HG02571 (cell line): Measurements from ENCODE around the gene POLR1A.

Experiments used
- ATAC-seq: cut with Tn5 transposase; IDR thresholded peaks from one replicate; pipeline ENCODE4 v1.9.1; 2021; ENCODE audit warnings: mild to moderate bottlenecking, moderate library complexity; ENCODE audit not compliant: unreplicated experiment

POLR1A gene

DNA sequence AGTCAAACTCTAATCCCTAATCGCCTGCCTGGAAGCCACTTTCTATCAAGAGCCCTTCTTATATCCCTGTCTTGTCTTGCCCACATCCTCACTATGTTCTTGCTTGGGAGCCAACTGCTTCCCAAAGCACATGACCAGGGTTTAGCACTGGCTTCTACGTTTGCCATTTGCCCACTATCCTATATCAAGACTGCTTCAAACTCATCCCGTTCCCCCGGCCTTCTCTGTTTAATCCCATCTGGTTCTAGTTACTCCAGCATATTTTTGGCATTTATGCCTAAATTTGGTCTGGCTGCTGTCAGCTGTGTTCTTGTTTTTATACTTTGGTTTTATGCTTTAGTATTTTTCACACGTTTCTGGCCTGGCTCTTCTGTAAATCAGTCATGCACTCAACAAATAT is 40.2 kb downstream of the POLR1A start:
- ATAC-seq = no peak

DNA sequence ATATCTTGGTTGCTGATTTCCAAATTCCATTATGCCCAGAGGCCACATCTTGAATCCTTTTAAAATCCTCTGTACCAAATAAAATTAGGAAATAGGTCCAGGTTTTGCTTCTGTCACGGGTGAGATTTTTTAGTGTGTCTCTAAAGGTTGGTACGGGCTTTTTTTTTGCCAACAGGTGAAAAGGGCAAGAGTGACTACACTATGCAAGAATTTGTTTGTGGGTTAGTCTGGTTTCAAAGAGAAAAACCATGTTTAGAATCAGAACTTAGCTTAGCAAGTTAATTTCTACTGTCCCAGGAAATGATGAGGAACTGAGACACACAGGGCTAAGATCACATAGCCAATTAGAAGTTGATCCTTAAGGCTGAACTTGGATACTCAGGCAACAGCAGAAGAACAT is 41.7 kb downstream of the POLR1A start:
- ATAC-seq = no peak

DNA sequence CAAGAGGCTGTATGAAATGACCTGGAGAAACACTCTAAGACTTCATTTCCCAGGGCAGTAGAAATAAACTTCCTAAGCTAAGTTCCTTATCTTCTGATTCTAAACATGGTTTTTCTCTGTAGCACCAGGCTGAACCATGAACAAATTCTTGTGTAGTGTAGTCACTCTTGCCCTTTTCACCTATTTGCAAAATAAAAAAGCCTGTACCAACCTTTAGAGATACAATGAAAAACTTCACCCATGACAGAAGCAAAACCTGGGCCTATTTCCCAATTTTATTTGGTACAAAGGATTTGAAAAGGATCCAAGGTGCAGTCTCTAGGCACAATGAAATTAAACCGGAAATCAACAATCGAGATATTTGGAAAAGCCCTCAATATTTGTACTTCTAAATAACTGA is 43.6 kb downstream of the POLR1A start:
- no peak for ATAC-seq

DNA sequence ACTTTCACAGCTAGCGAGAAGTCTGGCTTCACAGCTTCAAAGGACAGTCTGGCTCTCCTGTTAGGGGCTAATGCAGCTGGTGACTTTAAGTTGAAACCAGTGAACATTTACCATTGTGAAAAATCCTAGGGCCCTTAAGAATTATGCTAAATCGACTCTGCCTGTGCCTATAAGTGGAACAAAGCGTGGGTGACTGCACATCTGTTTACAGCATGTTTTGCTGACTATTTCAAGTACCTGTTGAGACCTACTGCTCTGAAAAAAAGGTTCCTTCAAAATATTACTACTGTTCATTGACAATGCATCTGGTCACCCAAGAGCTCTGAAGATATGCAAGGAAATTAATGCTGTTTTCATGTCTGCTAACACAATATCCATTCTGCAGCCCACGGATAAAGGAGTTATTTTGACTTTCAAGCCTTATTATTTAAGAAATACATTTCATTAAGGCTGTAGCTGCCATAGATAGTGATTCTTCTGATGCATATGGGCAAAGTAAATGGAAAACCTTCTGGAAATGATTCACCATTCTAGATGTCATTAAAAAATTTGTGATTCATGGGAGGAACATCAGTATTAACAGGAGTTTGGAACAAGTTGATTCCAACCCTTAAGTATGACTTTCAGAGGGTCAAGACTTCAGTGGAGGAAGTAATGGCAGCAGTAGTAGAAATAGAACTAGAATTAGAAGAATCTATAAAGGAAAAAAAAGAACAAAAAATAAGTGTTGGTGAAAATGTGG is 48.9 kb downstream of the POLR1A start:
- ATAC-seq = no peak

DNA sequence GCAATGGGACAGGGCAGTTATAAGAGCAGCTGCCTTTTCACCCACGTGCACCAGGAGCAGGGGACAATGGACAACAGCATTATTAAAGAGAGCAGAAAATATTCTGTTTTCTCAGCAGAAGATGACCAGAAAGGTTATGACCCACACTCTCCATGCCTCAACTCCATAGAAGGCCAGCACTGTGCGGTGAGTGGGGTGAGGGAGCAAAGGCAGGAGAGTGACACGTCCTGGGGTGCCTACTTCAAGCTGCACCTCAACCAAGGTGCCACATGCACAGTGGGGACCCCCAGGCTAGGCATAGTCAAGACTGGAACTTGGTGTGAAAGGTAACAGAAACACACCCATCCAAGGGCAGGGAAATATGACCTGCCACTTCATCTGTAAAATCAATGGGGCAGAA is 50.4 kb downstream of the POLR1A start:
- no peak for ATAC-seq

DNA sequence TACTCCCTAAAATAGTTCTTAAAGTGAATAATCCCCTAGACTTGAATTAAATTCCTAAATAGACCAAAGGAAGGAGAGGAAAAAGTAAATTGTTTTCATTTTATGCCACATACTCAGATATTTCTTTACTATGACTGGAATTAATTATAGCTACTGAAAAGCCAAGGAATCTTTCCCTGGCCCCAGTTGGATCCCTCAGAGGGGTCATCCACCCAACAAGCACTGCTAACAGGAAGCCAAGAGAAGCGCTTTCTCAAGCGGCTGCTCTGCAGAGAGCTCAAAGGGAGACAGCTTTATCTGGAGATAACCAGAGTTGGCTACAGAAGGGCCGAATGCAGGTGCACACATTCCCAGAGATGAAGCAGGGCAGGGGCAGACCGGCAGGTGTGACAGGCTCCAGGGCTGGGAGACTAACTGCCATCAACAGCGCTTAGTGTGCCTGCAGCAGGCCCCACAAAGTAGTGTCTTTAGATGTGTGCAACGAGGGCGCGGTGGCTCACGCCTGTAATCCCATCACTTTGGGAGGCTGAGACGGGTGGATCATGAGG is 51.1 kb downstream of the POLR1A start:
- ATAC-seq = no peak

DNA sequence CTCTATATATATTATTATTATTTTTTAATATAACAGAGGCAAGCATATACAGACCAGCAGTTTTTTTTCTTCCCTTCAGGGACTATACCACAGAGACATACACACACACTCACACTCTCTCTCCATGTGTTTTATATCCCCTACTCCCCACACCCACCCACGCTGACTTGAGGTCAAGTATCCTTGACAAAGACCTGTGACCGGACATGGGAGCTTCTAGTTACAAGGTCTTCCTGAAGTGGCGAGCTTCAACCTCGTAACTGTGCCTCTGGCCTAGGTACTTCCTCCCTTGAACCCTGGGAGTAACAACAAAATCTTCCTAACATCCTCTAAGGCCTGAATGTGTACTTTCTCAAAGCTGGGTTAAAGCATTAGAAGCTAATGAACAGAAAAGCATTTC is 52.5 kb downstream of the POLR1A start:
- no peak for ATAC-seq

DNA sequence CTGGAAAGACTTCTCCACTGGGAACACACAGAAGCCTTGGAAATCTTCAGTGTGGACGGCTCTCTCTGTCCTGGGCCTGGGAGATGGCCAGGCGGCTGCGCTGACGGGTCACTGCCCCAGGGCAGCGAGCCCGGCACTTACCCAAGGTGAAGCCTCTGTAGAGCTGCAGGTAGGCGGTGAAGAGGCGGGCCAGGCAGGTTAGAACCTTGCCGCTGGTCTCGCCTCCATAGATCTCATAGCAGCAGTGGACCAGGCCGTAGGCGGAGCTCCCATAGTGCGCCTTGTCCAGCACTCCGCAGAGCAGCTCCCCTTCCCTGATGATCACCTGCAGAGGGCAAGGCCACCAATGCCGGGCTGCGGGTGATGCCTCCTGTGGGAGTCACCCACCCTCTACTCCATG is 53.0 kb downstream of the POLR1A start:
- ATAC-seq = no peak

DNA sequence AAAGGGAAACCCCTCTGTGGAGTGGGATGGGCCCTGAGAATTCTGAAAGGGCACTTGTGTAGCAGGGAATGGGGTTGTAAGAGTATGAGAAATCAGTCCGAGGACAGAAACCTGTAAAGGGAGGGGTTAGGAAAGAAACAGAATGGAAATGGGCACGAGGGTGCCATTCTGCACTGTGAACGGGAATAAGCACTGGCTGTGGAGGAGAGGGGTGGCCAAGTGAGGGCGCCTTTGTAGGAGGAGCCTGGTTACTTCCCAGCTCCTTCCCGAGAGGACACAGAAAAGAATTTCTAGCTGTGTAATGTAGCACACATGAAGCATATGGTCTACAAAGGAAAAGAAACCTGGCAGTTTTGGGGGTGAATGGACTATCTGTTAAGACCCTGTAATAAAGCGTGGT is 53.4 kb downstream of the POLR1A start:
- no peak for ATAC-seq

DNA sequence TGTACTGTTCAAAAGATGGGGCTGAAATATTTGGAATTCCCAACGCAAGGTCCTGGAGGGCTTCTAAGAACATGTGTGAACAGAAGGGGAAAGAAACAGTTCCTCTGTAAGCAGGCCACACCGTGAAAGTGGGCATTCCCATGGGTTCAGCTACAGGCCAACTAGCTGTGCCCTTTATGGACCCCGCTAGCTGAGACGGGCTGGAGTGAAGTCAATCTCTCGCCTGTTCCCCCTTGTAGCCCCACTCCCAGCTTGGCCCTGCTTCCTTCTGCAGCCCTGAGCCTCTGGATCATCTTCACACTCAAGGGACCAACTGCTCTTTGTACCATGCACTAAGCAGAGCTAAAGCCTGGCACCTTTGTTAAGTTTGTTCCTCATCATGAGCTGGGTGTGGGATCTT is 55.4 kb downstream of the POLR1A start:
- ATAC-seq = no peak

DNA sequence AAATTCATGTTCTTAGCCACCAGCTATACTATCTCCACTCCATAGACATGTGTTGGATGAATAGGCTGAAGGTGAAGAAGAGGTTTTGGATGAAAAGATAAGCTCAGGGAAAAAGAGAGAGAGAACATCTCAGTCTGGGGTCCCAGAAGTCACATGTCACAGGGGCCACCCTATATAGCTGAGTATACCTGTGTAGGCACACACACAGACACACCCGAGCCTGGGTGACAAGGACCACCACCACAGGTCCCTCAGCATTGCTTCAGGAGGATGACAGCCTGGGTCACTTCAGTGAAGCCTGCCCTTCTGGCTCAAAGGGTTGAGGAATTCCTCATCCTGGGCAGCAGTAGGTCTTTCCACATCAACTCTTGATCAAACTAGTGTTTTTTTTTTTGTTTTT is 56.2 kb downstream of the POLR1A start:
- no peak for ATAC-seq

DNA sequence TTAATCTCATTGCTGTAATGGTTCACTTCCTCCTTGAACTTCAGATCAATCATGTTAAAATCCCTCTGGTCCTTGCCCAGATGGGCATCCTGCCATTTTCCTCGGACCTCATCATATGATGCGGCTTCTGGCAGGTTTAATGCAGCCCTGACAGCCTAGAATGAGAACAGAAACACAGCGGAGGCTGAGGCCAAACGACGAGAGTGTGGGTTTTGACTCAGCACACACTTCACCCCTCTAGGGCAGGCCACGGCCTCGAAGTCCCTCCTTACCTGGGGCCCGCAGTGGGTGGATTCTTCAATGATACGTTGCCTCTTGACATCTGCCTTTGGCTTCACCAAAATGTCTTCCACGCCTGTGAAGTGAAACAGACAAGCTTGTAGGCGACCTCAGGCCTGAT is 56.8 kb downstream of the POLR1A start:
- ATAC-seq = no peak

DNA sequence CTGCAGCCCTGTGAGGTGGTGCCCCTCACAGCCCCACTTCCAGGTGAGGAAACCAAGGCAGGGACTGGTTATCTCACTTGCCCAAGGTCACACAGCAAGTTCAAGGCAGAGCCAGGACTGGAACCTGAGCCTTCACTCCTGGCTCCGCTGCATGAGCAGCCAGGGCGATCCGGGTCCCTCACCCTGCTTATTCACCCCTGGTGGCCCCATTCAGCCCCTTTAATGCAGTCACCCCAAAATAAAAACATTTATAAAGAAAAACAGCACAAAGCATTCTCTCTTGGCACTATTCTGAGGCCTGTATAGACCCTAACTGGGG is 57.3 kb downstream of the POLR1A start:
- ATAC-seq = no peak

DNA sequence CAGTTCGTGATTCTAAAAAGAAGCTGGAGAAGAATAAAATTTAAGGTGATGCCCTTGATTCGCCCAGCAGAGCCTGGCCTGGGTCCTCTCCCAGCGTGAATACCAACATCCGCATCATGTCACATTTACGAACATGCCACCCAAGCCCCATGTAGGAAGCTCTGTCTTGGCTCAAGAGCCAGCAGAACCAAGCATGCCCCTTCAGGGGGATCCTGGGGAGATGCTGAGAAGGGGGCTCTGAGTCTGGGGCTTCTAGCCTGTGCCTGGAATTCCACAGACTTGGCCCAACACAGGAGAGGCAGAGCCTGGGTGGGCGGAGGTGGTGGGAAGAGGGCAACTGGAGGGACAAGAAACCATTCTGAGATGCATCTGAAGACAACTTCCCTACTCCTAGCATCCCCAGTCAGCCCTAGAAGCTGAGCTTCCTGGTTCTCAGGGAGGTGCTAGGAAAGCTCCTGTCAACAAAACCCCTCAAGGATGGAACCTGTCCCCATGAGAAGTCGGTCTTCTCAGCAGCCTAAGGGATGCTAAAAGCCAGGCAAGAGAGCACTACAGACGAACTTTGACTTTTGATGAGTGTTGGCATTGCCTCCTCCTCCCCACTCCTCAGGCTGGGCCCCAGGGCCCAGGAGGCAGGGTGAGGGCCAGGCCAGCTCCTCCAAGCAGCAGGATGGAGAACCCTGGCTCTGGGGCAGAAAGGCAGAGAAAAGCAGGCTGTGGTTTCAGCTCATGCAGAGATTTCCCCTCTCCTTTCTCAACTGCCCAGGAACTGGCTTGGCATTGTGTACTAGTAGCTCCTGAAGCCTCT is 57.9 kb downstream of the POLR1A start:
- ATAC-seq = no peak

DNA sequence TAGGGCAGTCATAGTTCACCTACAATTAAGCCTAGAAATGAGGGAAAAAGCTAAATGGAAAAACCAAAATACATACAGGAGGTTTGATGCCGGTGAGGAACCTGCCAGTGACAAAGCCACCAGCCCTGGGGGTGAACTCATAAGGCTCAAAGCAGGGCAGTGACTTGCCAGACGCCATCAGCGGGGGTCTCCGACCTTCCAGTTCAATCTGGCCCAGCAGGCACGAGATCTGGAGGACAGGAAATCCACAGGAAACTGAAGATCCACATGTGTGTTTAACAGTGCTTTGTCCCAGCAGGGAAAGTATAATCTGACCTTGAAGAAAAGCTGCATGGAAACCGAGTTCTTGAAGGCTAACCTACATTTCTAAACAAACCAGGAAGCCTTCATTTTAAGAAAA is 60.1 kb downstream of the POLR1A start:
- ATAC-seq = no peak

DNA sequence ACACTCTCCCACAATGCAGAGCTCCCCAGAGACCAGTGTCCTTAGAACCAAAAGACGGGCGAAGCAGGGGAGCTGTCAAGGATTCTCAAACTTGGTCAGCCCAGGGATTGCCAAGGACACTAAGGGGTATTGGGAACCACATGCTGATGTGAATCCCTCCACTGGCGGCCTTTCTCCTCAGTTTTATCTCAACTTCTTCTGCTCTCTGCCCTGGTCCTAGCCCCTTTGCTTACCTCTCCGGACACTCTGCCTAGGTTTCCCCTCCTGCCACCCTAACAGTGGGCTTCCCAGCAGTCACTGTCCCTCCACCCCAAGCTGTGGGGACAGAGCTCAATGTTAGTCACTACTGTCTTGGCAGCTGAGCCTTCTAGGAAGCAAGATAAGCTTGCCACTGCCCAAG is 61.1 kb downstream of the POLR1A start:
- no peak for ATAC-seq

DNA sequence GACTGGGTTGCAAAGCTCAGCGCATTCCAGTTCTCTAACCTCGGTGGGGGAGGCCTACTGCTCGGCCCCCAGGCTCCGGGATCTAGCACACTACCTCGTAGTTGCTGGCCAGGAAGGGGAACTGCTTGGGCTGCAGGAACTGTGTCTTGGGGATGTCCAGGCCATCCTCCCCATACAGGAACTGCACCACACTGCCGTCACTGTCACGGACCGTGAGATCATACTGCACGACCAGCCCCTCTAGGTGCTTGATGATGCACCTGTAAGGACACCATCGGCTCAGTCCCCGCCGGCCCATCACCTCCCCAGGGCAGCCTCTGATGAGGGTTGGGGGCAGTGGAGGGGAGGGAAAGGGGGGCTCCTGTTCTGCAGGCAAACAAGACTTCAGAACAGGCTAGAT is 61.6 kb downstream of the POLR1A start:
- no peak for ATAC-seq

DNA sequence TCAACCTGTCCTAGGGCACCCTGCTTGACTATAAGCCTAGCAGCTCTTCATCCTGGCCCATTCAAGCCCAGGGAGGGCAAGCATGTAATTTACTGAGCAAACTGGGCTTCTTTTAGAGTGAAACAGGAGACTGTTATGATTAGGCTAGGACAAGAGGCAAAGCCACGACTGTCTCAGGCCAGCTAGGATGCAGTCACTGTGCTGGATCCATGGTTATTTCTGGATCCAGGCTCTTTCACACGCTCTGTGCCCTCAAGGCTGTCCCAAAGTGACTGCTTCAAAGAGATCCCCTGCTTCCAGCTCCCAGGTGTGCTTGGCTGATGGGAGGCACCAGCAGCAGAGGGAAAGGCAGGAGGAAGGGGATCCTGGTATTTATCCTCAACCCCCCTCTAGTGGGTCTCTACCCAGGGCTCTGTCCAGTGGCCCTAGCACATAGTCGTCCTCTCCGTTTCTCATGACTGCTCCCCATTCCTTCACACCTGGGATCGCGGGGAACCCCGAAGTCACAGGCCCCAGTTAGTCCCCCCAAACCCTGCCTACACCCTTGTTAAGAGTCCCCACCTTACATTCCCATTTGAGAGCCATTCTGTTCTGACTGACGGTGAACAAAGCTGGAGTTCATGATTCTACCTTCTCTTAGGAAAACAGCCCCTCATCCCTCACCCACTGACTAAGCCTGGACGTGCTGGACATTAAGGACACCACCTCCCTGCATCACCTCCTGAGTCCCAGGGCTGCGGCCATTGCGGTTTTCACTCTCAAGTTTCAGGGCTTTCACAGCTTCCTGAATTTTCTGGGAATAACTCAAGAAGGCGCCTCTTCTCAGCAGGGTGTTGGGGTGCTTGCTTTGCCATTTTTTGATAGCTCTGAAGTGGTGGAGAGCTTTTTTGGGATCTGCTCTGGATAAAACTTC is 63.2 kb downstream of the POLR1A start:
- no peak for ATAC-seq

DNA sequence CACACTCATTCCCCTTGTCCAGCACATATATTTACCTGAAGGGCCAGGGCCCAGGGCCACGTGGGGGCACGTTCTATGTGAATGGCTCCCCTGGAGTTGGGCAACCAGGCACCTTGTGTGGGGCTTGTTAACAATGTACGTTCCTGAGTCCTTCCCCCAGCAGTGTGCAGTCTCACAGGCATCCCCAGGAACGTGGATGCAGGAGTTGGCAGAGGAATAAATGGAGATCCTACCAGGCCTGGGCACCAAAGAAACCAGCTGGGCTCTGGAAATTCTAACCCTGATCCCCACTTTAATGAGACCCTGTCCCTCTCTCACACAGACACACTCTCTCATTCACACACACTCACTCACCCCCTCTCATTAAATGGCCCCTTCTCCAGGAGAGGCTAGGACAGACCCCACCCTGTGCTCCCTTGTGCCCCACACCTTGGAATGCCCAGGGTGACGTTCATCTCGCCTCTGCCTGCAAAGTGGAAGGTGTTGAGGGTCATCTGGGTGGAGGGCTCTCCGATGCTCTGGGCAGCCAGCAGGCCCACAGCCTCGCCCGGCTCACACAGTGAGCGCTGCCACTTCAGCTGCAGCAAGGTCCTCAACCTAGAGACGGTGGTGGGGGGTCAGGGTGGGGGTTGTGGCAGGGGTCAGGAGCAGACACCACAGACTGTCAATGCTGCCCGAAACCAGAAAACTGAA is 65.6 kb downstream of the POLR1A start:
- ATAC-seq = no peak

DNA sequence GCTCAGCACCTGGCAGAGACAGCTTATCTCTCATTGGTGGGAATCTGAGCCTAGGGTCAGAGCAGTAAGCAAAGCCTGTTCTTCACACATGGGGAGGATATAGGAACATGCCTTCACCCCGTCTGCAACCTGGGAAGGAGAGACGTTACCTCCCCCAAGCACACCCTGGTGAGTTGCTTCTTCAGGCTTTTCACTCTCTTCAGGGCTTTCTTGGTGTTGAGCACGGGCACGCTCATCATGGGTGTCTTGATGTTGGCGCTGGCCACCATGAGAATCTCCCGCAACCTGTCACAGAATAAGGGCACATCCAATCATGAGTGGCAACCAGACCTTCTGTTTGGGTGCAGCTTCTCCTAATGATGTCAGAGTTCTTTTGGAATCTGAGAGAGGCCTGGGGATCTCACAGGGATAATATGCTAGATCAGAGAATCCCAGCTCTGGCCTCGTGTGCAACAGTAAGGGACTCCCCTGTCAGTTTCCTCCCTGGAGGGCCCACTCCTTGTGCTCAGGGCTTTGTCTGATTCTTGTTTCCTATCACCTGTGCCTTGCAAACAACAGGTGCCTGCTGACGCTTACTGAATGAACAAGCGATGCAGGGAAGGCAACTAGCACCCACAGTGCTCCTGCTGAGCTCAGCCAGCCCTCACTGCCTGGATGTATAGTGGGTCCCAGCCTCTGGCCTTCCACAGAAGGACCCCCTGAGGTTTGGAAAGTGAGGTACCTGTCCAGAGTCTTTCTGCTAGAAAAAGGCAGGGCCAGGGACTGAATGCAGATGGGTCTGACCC is 66.3 kb downstream of the POLR1A start:
- no peak for ATAC-seq
